Suppressor macrophage (primary cell): Measurements from ENCODE around the gene TIMMDC1.
"Not testable (repeated sequence)": the region's sequence is repeated elsewhere in the genome, so short reads cannot be mapped to it uniquely, and the experiment has no call there.

Source experiments
- DNase-seq, 4 experiments: peaks; one replicate each; pipeline ENCODE4 v3.0.0-alpha.2; 2020 to 2022

Gene TIMMDC1

DNA sequence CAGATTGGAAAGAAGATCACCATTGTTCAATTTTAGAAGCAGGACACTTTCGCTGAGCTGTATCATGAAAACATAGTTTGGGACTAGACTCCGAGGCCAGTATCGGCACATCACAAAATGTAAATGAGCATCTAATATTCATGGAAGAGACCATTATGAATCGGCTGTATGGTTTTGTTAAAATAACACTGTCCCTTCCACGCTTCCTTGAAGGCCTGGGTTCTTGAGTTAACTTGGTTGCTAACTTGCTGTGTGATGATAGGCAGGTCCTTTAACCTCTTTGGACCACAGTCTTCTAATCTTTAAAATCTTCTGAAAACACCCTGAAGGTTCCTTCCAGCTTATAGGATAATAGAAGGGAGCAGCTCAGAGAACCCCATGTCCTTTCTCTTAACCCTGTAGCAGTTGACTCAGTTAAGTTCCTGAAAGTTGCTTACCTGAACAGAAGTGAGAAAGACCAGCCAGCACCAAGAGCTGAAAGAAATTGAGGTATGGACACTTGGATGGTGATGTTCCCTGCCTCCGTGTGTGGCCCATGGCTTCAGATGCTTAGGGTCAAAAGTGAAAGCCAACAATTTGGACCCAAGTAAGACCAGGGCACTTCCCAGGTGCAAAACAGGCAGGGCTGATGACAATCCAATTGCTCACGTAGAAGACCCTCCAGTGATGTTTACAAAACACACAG lies 59.0 kb downstream of the TIMMDC1 start:
- DNase-seq, result no peak

- no peak for DNase-seq
Observed at GRCh38 chr3:119557877-119558269, 59.5 kb downstream of the TIMMDC1 start.

- DNase-seq, result no peak
Observed at GRCh38 chr3:119558626-119559317, 60.4 kb downstream of the TIMMDC1 start.

- DNase-seq, result peak; percentile 71 to 89 (median 81)
Observed at GRCh38 chr3:119559441-119559963, 61.2 kb downstream of the TIMMDC1 start, which contains the start of gene CD80. Gene CD80, minus strand, starts transcription at chr3:119559614. Its CDS starts 1,886 bp downstream, at chr3:119557728.

DNA sequence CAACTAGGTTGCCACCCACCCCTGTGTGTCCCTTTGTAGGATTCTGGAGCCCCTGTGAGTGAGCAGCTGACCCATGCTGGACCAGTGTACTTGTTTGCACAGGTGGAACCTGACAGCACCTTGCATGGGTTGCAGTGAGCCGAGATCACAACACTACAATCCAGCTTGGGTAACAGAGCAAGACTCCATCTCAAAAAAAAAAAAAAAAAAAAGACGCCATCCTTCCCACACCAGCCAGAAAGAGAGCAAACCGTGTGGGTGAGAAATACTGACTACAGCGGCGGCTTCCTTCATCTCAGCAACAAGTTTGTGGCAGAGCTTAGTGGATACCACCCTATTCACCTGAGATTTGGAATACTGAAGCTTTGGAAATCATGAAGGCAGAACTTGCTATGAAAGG lies 61.8 kb downstream of the TIMMDC1 start:
- DNase-seq, result no peak

GRCh38 chr3:119562307-119562961 lies 64.1 kb downstream of the TIMMDC1 start:
- peak; percentile 68 to 83 (median 76) for DNase-seq

- DNase-seq, result not testable (repeated sequence)
Observed at GRCh38 chr3:119563334-119563733, 65.0 kb downstream of the TIMMDC1 start.

- peak in 1 of 4 experiments; percentile 28 for DNase-seq
Observed at GRCh38 chr3:119569156-119569555, 70.8 kb downstream of the TIMMDC1 start.

GRCh38 chr3:119570229-119570628 lies 71.9 kb downstream of the TIMMDC1 start:
- DNase-seq, result peak; percentile 80 to 96 (median 90)

DNA sequence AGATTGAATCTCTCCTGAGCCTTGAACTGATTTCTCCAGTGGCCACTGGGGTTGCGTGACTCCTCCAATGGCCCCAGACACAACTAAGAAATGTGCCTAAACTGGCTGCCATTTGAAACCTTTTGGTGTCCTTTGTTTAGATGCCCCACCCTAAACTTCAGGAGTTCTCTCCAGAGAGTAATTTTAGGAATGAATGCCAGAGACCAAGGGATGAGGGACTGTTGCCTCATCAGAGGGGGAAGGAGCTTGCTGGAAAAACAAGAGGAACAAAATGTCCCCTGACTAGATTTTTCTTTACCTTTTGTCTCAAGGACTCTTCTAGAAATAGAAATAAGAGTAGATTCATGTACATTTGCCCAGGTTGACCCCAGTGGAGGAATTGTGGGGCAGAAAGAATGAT lies 72.9 kb downstream of the TIMMDC1 start:
- no peak for DNase-seq

- no peak for DNase-seq
Observed at GRCh38 chr3:119571688-119572087, 73.3 kb downstream of the TIMMDC1 start.
